HCT116 (cell line): Measurements from ENCODE around the gene RRAGC. TPM values are rescaled to one million over a fixed set of nuclear protein-coding genes. Genes with fewer than 3 reads are reported as not detected.

Experiments used
- ATAC-seq: fragments of 200-7000 bp; cut with Tn5 transposase; 2 replicates; pipeline ENCODE4 v1.9.1; 2020; ENCODE audit warnings: mild to moderate bottlenecking, moderate library complexity
- BruUV-seq: library from RNA; stranded (reverse); fragments of 400-500 nt; replicated peaks from 2 replicates; lab custom pipeline; 2021; lab: Mats Ljungman, UMichigan
- CTCF ChIA-PET: fragments of 300-600 bp; sonication (Branson Sonifier 250); formaldehyde crosslinking; loops from one replicate; lab custom pipeline; 2021; ENCODE audit warnings: antibody characterized with exemption; lab: Charles Lee
- POLR2A ChIA-PET: fragments of 300-600, 350-600 bp; sonication (Branson Sonifier 250); formaldehyde crosslinking; loops from one replicate; lab custom pipeline; 2021; ENCODE audit warnings: antibody characterized with exemption; lab: Charles Lee
- RAD21 ChIA-PET, 2 experiments: fragments of 300-600 bp; sonication (Branson Sonifier 250); formaldehyde crosslinking; loops; one replicate each; lab custom pipeline; 2023; ENCODE audit warnings: low total read pairs in 2 of 2; ENCODE audit not compliant: uncharacterized antibody in 2 of 2, unreplicated experiment in 2 of 2, low non-redundant PET in 1 of 2; lab: Charles Lee
- DNase-seq: peaks from one replicate; pipeline ENCODE4 v3.0.0-alpha.2; 2010; ENCODE audit warnings: low read depth, low spot score
- H2AFZ ChIP-seq: fragments of 200-600 bp; shearing (Covaris generic), sonication (generic); 2 replicates; pipeline ENCODE4 v1.6.1; 2017; ENCODE audit warnings: low read depth, mixed run types, mixed read lengths, antibody characterized with exemption, low read length; ENCODE audit not compliant: poor library complexity, severe bottlenecking
- H3K27ac ChIP-seq: 2 replicates; pipeline ENCODE4 v1.5.1; 2012; ENCODE audit warnings: low read depth, low read length
- H3K27me3 ChIP-seq: fragments of 200-600 bp; sonication (generic); 2 replicates; pipeline ENCODE4 v1.6.1; 2016; ENCODE audit warnings: mixed run types, low read length, mixed read lengths; ENCODE audit not compliant: insufficient read depth
- H3K36me3 ChIP-seq, 2 experiments: fragments of 200-500 bp in 1 of 2; fragments of 200-600 bp in 1 of 2; sonication (Bioruptor generic) in 1 of 2; sonication (generic) in 1 of 2; 2 replicates each; pipeline versions ENCODE4 v1.5.1 to v1.6.1; 2014 to 2016; ENCODE audit warnings: low read length in 2 of 2, inconsistent platforms in 1 of 2, mixed read lengths in 1 of 2, mixed run types in 1 of 2; ENCODE audit not compliant: insufficient read depth in 2 of 2, control insufficient read depth in 1 of 2
- H3K4me1 ChIP-seq, 2 experiments: fragments of 200-600 bp in 1 of 2; sonication (generic) in 1 of 2; 2 replicates each; pipeline versions ENCODE4 v1.5.1 to v1.6.1; 2012 to 2017; ENCODE audit warnings: low read length in 2 of 2, inconsistent platforms in 1 of 2, mild to moderate bottlenecking in 1 of 2, mixed read lengths in 1 of 2, mixed run types in 1 of 2, moderate library complexity in 1 of 2; ENCODE audit not compliant: insufficient read depth in 2 of 2, control insufficient read depth in 1 of 2
- H3K4me2 ChIP-seq: fragments of 200-600 bp; sonication (generic); 2 replicates; pipeline ENCODE4 v1.6.1; 2017; ENCODE audit warnings: mixed run types, low read length, mixed read lengths
- H3K4me3 ChIP-seq, 2 experiments: fragments of 200-600 bp in 1 of 2; sonication (generic) in 1 of 2; replicated peaks in 1 of 2; 2 replicates each; pipeline ENCODE4 v1.5.1; 2011 to 2016; ENCODE audit warnings: low read length in 2 of 2, control low read depth in 1 of 2, low read depth in 1 of 2, mild to moderate bottlenecking in 1 of 2, mixed read lengths in 1 of 2, mixed run types in 1 of 2
- H3K79me2 ChIP-seq: fragments of 200-600 bp; sonication (generic); 2 replicates; pipeline ENCODE4 v1.6.1; 2017; ENCODE audit warnings: mild to moderate bottlenecking, mixed run types, low read length, moderate library complexity, mixed read lengths; ENCODE audit not compliant: insufficient read depth
- H3K9ac ChIP-seq: fragments of 200-600 bp; sonication (generic); 2 replicates; pipeline ENCODE4 v1.6.1; 2016; ENCODE audit warnings: low read length, mixed read lengths
- H3K9me2 ChIP-seq: fragments of 200-600 bp; sonication (generic), shearing (Covaris generic); 2 replicates; pipeline ENCODE4 v1.6.1; 2017; ENCODE audit warnings: mixed run types, mild to moderate bottlenecking, moderate library complexity; ENCODE audit not compliant: insufficient read depth
- H3K9me3 ChIP-seq, 2 experiments: fragments of 200-500 bp in 1 of 2; fragments of 200-600 bp in 1 of 2; sonication (Bioruptor generic) in 1 of 2; sonication (generic) in 1 of 2; 2 replicates each; pipeline ENCODE4 v1.6.1; 2014 to 2017; ENCODE audit warnings: low read length in 2 of 2, mixed read lengths in 2 of 2, inconsistent platforms in 1 of 2, low read depth in 1 of 2, mild to moderate bottlenecking in 1 of 2, mixed run types in 1 of 2, moderate library complexity in 1 of 2; ENCODE audit not compliant: control insufficient read depth in 1 of 2, insufficient read depth in 1 of 2
- H4K20me1 ChIP-seq: fragments of 200-600 bp; sonication (generic), shearing (Covaris generic); 2 replicates; pipeline ENCODE4 v1.6.1; 2017; ENCODE audit warnings: mixed run types, mild to moderate bottlenecking, moderate library complexity; ENCODE audit not compliant: insufficient read depth
- ELF1 ChIP-seq: IDR thresholded peaks from 2 replicates; pipeline ENCODE4 v1.6.1; 2012; ENCODE audit warnings: low read depth, borderline replicate concordance
- EZH2 ChIP-seq: fragments of 200-600 bp; sonication (generic); IDR thresholded peaks from 2 replicates; pipeline ENCODE4 v1.6.1; 2017; ENCODE audit warnings: antibody characterized with exemption, mixed run types
- JUND ChIP-seq: IDR thresholded peaks from 2 replicates; pipeline ENCODE4 v1.6.1; 2012
- RAD21 ChIP-seq: IDR thresholded peaks from 2 replicates; pipeline ENCODE4 v1.6.1; 2012; ENCODE audit warnings: low read depth, mild to moderate bottlenecking
- REST ChIP-seq: IDR thresholded peaks from 2 replicates; pipeline ENCODE4 v1.6.1; 2012; ENCODE audit warnings: low read depth
- ZBTB33 ChIP-seq: IDR thresholded peaks from 2 replicates; pipeline ENCODE4 v1.6.1; 2011; ENCODE audit warnings: mild to moderate bottlenecking, low read length, moderate library complexity; ENCODE audit not compliant: insufficient replicate concordance; ENCODE audit errors: extremely low read depth
- intact Hi-C: fragments of 100-400 bp; cut with micrococcal nuclease; formaldehyde crosslinking; loops from 2 replicates; pipeline ENCODE4 v1.10.0; 2022
- total RNA-seq: library from RNA; stranded (reverse); gene quantifications from one replicate; pipeline ENCODE4 v1.2.1, GENCODE V29; 2021; ENCODE audit not compliant: unreplicated experiment

Gene RRAGC
- total RNA-seq, 1 experiment from 2014 or later = 11.7 TPM

- ChIA-PET CTCF (no interaction called here), RAD21 (no interaction called here), POLR2A (no interaction called here)
- Histone ChIP-seq H3K9me3 (no peaks in the 10 kb centered on the region), H3K79me2 (no peaks in the 10 kb centered on the region), H3K27ac (no peak overlapping the region), H3K9ac (no peak overlapping the region), H3K4me2 (no peak overlapping the region), H3K4me3 (no peak overlapping the region), H4K20me1 (no peaks in the 10 kb centered on the region), H3K4me1 (no peaks in the 10 kb centered on the region), H3K36me3 (no peaks in the 10 kb centered on the region), H2AFZ (no peak overlapping the region), H3K27me3 (peaks cover 4% of the 10 kb centered on the region; the same call in 1 of the 2 replicates), H3K9me2 (no peaks in the 10 kb centered on the region)
- no peak for DNase-seq
- no TSS peak for BruUV-seq
- ATAC-seq = no peak
- no peak for TF ChIP-seq RAD21
- no peak for TF ChIP-seq ZBTB33
- TF ChIP-seq EZH2 = no peak
- TF ChIP-seq REST = no peak
- TF ChIP-seq JUND = no peak
- TF ChIP-seq ELF1 = no peak
- intact Hi-C loops = no loop called here
Measured at GRCh38 chr1:38826262-38826661, 33.3 kb downstream of the RRAGC start.
